ENCODE measurements around the gene EML4.

EML4 gene

DNA sequence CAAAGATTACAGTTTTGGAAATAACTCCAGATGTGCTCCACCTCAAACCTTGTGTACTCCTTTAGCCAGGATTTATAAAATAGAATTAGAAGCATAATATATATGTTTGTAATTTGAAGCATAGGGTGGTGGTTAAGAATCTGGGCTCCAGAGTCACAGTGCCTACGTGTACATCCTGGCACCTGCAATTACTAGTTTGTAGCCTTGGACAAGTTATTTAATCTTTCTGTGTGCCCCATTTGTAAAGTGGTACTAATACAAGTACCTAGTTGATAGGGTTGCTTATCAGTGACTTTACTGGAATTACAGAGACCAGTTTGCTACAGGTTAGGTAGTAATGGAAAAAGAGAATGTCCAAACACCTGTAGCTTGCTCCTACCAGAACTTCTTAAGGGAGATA is 28.6 kb downstream of the EML4 start:
- DNase-seq: no peak

DNA sequence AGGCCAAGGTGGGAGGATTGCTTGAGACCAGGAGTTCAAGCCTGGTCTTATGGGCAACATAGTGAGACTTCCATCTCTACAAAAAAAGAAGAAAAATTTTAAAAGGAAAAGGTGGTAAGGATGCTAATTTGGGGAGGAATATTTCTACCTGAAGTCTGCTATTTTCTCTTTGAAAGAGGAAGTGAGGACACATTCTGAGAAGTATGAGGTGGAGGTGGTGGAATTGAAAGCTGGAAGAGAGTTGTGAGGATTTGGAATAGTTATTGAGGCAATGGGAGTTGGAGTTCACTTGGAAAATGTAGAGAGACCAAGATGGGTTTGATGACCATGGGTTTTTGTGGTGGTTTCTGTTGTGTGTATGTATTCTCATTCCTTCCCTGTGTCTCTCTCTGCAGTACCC is 29.3 kb downstream of the EML4 start:
- no peak for DNase-seq

DNA sequence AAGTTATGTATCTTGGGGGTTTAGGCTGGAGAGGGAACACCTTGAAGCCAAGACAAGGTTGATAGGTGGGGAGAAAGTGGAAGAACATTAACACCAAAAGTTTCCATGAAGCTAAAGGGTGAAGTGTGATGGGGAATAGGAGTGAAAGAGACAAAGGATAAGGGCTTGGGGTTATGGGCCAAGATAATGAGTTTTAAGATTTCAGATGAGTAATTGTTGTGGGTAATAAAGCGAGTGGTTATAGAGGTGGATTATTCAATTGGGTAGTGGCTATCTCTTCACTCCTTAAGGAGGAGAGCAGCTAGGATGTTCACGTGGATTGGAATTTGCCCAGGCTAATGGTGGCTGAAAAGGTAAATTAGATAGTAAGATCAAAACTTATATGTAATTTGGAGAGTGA is 29.8 kb downstream of the EML4 start:
- no peak for DNase-seq

DNA sequence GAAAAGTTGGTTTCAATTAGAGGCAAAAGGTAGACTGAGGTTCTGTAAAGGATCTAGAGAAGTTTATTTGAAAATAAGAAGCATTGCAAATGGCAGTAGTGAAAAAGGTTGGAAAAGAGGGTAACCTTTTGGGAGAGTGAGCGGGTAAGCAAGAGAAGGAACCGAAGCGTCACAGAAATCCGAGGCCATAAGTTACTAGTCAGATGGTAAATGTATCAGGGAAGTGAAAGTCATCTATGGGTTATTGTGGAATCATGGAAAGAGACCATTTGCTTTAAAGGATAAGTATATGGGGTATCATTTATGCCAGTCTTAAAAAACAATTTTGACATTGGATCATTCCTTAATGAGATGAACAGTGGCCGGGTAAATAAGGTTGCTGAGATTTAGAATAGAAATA is 30.5 kb downstream of the EML4 start:
- no peak for DNase-seq

DNA sequence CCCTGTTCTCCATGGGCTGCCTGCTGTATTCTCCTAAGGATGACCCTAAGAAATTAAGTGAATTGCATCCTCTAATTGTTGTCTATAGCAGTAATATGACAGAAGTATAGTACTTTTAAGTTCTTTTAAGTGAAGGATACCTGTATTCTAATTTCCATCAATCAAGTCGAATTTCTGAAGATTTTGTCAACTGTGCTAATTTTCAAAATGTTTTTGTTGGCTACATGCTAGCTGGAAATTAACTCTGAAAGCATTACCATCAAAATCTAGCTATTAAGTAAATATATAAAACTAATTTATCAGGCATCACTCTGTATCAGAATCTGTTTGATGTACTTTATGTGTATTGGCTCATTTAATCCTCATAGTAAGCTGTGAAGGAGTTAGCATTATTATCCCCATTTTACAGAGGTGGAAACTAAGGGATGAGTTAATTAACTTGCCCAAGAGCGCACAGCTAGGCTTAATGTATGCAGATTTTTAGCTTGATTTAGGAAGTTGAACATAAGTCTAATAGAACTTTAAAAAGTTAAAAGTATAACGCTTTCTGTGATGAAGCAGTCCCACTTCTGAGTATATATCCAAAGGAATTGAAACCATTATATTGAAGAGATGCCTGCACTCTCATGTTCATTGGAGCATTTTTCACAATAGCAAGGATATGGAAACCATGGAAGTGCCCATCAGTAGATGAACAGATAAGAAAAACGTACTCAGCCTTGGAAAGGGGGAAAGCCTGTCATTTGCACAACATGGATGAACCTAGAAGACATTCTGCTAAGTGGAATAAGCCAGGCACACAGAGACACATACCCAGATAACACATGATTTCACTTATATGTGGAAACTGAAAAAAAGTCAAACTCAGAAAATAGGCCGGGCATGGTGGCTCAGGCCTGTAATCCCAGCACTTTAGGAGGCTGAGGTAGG is 32.0 kb downstream of the EML4 start:
- DNase-seq: no peak

DNA sequence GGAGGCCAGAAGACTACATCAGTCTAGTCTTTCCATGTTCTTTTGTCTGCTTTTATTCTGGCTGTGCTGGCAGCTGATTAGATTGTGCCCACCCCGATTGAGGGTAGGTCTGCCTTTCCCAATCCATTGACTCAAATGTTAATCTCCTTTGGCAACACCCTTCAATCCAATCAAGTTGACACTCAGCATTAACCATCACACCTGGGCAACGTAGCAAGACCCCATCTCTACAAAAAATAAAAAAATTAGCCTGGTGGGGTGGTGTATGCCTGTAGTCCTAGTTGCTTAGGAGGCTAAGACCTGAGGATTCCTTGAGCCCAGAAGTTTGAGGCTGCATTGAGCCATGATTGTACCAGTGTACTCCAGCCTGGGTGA is 33.5 kb downstream of the EML4 start:
- no peak for DNase-seq

DNA sequence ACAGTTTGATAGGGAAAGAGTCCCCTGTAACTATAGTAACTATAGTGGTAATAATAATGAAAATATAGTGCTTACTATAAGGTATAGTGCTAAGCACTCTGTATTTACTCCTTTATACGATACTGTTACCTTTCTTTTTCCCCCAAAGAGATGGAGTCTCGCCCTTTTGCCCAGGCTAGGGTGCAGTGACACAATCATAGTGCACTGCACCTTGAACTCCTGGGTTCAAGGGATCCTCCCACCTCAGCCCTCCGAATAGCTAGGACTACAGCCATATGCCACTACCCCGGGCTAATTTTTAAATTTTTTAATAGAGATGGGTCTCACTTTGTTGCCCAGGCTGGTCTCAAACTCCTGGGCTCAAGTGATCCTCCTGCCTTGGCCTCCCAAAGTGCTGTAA is 34.6 kb downstream of the EML4 start:
- DNase-seq: no peak

DNA sequence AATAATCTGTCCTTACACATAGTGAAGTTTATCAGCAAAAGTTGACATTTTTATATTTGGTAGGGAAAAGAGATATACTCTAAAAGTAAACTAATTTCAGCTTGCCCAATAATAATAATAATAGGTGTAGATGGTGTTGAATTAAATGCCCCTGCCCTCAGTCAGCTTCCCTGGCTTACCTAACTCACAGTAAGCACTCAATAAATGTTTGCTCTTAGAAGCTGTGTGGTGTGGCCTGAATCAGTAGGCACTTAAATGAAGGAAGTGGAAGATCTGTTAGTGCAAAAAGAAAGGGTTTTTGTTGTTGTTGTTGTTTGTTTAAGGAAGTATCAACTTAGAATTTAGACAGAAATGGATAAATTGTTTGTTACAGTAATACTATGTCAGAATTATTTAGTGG is 36.2 kb downstream of the EML4 start:
- DNase-seq: no peak

DNA sequence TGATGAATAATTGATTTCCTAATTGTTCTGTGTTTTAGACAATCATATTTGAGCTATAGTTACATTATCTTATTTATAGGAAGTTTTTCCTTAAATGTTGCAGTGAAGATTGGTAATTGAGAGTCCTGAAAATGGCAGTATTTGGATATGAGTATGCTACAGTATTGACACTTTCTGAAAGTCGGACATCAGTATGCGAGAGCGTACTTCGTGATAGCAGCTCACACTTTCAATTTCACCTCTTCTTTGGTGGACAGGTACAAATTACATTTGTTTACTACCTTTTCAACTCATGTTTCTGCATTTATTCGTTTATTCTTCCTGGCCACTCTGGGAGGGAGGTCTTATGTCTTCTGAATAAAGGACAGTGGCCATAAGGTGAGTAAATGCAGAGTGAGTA is 38.7 kb downstream of the EML4 start:
- DNase-seq: no peak

DNA sequence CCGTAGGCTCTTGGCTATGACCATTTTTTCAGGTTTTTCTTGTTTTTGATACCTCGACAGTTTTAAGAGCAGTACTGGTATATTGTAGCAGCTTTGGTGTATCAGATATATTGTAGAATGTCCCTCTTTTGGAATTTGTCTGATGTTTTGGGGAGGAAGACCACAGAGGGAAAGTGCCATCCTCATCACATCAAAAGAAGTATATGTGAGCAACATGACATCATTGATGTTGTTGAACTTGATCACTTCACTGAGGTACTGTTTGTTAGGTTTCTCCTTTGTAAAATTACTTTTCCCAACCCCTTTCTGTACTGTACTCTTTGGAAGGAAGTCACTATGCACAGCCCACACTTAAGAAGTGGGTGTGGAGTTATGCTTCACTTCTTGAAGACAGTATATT is 41.0 kb downstream of the EML4 start:
- DNase-seq: no peak

DNA sequence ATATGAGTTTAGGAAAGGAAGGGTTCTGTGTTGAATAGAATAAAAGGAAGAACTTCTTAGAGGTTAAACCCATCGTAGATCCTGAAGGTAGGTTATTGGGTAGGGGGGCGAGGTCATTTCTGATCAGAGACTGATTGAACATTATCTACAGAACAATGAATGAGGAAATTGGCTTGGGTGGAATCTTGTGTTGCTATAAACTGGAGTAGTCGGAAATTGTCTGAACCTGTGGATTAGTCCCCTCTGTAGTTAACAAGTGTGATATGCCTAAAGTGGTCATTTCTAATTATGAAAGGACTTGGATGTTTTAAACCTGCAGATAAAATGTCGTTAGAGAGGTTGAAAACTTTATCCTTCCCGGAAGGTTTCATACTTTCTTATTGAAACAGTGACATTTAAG is 42.1 kb downstream of the EML4 start:
- no peak for DNase-seq

DNA sequence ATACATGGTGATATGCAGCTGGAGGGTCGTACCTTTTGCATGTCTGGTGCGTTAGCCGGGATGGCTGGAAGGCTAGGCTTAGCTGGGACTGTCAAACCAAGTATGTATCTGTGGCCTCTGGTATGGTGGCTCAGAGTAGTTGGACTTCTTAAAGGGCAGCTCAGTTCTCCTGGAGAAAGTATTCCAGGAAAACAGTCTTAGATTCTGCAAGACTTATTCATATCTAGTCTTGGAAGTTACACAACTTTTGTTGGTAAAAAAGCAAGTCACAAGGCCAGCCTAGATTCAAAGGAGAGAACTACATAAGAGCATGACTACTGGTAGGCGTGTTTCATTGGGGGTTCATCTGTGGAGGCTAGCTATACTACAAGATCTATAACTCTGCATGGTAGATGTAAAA is 45.5 kb downstream of the EML4 start:
- DNase-seq: no peak

DNA sequence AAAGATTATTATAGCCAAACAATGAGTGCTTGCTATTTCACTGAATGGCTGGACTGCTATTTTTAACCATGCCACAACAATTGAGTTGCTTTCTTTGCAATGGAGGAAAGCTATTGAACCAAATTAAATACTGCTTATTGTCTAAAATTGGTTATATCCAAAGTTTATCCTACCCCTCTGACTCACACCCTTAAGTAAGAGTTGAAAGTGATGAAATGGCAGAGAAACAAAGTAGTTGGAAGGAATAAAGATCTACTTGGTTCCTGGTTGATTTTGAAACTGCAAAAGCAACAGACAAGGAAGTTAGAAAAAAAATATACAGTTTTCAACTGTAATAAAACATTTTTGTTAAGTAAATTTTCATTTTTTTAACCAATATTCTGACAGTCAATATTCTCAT is 47.5 kb downstream of the EML4 start:
- peak; percentile 63 for DNase-seq

DNA sequence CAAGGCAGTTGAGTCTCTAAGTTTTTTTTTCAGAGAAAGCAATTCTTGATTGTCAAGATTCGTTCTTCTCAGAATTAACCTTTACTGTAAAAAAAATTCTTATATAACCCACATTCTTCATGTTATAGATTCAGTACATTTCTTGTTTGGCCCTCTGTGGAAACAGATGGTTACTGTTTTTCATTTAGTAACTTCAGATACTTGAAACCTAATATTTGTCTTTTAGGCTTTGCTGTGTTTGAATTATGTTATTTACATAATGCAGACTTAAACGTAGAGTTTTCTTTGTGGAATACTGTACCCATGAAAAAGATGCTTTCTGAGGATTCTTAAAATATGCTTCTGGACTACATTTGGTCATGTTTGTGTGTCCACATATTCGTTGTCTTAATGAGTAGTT is 48.2 kb downstream of the EML4 start:
- no peak for DNase-seq

DNA sequence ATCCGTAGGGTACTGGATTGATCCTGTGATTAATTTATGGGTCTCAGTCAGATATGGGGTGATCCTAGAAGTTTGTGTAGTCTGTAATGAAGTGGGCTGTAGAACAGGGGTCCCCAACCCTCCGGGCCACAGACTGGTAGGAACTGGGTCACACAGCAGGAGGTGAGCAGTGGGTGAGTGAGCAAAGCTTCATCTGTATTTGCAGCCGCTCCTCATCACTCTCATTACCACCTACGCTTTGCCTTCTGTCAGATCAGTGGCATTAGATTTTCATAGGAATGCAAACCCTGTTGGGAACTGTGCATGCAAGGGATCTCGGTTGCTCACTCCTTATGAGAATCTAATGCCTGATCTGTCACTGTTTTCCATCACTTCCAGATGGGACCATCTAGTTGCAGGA is 48.8 kb downstream of the EML4 start:
- DNase-seq: no peak

DNA sequence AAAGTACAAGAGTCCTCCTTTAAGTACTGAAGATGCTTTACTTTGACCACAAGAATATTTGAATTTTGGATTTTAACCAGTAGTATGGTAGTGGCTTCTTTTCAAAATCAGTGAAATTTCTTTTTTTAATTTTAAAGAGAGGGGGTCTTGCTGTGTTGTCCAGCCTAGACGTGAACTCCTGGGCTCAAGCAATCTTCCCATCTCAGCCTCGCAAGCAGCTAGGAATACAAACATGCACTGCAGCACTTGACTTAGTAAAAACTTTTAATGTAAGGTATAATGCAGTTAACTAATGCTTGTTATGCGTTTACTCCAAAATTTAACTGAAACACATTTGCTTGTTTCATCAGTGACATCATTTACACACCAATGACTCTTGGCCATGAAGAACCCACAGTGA is 49.6 kb downstream of the EML4 start:
- no peak for DNase-seq

DNA sequence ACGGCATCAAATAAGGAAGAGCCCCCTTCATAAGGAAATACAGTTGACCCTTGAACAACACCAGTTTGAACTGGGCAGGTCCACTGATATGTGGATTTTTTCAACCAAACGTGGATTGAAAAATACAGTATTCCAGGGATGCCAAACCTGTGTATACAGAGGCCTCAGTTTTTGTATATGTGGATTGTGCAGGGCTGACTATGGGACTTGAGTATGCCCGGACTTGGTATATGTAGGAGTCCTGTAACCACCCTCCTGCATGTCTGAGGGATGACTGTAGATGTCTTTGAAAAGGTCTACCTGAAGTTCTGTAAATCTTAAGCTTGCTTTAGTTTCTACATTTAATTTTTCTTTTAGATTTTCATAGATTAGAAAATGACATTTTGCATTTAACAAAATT is 50.0 kb downstream of the EML4 start:
- no peak for DNase-seq

DNA sequence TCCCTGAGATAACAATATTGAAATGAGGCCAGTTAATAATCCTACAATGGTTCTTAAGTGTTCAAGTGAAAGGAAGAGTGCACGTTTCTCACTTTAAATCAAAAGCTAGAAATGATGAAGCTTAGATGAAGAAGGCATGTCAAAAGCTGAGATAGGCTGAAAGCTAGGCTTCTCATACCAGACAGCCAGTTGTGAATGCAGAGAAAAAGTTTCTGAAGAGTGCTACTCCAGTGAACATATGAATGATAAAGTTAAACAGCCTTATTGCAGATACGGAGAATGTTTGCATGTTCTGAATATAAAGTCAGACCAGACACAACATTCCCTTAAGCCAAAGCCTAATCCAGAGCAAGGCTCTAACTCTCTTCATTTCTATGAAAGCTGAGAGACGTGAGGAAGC is 51.4 kb downstream of the EML4 start:
- no peak for DNase-seq

DNA sequence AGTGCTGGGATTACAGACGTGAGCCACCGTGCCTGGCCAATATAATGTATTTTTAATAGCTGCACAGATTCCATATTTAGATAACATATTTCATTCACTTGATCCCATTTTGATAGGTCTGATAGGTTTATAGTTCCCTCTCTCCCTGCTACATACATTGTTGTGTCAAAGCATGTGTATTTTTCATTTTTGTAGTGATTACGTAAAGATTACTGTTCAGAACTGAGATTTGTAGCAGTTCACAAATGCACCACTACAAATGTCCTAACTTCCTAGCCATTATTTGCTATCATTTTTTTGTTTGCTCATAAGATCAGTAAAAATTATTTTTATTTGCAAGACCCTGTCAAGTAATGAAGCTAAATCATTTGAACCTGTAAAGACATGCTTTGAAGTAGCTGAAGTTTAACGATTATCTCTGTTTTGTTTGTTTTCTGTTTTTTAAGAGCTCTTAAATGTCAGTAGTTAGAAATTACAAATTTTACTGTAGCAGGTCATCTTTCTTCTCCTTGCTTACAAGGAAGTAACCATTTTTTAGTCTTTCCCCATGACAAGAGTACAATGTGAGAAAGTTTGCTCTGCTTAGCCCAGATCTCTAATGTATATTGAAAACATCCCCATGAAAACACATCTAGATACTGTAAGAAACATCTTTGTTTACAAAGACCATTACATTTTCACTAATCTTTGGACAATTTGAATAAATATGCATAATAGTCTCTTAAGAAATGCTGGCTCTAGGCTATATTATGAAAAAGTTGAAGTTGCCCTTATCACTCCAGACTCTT is 54.1 kb downstream of the EML4 start:
- no peak for DNase-seq

DNA sequence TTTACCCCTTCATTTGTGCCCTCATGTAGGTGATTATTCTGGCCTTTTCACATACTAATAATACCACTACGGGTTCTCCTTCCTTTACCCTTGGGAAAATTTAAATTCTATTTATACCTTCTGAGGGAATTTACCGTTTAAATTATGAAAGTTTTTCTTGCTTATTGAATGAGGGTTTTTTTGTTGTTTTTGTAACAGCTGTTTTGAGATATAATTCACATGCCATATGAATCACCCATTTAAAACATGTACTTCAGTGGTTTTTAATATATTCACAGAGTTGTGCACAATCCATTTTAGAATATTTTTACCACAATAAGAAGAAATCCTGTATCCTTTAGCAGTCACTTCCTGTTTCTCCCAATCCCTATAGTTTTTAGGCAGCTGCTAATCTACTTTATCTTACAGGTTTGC is 54.7 kb downstream of the EML4 start:
- DNase-seq: no peak

DNA sequence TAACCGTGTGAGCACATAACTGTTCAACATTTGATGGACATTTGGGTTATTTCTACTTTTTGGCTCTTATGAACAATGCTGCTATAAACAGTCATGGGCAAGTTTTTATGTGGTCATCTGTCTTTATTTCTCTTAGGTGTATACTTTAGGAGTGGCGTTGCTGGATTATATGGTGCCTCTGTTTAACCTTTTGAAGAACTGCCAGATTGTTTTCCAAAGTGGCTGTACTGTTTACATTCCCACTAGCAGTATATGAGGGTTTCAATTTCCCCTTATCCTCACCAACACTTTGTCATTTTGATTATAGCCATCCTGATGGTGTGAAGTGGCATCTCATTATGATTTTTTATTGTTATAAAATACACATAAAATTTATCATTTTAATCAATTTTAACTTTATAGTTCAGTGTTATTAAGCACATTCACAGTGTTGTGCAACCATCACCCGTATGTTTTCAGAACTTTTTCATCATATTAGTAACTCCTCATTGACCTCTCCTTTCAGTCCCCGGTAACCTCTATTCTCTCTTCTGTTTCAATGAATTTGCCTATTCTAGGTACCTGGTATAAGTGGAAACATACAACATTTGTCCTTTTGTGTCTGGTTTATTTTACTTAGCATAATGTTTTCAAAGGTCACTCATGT is 55.4 kb downstream of the EML4 start:
- DNase-seq: no peak

DNA sequence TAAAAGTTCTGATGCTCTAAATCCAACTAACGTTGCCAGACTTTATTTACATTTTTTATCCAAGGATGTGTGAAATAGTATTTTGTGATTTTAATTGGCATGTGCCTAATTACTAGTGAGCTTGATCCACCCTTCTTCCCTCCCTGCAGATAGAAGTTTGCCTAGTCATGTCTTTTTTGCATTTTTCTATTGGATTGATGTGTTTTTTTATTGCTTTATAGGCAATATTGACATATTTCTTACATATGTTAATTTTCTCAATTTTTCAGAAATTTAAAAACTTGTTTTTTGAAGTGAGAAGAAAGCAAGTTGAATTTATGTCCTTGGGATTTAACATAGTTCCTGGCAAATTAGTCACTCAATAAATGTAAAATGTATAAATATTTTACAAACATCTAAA is 56.4 kb downstream of the EML4 start:
- no peak for DNase-seq

DNA sequence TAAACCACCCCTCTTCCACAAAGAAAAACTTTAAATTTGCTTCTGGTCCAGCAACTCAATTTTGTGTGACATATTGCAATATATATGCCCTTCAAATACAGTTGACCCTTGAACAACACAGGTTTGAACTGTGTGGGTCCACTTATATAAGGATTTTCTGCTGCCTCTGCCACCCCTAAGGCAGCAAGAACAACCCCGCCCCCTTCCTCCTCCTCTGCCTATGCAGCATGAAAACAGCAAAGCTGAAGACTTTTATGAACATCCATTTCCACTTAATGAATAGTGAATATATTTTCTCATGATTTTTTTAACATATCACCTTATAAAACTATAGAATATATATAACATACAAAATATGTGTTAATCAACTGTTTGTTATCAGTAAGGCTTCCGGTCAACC is 58.3 kb downstream of the EML4 start:
- DNase-seq: no peak

DNA sequence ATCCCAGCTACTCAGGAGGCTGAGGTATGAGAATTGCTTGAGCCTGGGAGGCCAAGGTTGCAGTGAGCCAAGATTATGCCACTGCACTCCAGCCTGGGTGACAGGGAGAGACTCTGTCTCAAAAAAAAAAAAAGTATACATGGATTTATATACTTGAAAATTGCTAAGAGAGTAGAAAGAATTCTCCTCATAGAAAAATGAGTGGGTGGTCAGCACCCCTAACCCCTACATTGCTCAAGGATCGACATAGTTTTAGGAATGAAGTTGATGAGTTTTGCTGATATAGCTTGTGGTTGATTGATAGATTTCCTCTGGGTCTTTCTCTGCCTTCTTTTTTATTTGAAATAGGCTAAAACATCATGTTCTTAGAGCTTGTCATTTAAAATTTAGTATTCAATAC is 58.9 kb downstream of the EML4 start:
- no peak for DNase-seq

Data from SIG-M5 (cell line).